AG08395 (cell line): Measurements from ENCODE around the gene HGS.
A peak's percentile ranks its signal among the peaks of the same experiment; 100 is the strongest.

Experiments
- DNase-seq: peaks from one replicate; pipeline ENCODE4 v3.0.0; 2012; ENCODE audit warnings: mixed read lengths, low spot score

Gene HGS, protein sequence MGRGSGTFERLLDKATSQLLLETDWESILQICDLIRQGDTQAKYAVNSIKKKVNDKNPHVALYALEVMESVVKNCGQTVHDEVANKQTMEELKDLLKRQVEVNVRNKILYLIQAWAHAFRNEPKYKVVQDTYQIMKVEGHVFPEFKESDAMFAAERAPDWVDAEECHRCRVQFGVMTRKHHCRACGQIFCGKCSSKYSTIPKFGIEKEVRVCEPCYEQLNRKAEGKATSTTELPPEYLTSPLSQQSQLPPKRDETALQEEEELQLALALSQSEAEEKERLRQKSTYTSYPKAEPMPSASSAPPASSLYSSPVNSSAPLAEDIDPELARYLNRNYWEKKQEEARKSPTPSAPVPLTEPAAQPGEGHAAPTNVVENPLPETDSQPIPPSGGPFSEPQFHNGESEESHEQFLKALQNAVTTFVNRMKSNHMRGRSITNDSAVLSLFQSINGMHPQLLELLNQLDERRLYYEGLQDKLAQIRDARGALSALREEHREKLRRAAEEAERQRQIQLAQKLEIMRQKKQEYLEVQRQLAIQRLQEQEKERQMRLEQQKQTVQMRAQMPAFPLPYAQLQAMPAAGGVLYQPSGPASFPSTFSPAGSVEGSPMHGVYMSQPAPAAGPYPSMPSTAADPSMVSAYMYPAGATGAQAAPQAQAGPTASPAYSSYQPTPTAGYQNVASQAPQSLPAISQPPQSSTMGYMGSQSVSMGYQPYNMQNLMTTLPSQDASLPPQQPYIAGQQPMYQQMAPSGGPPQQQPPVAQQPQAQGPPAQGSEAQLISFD

GRCh38 chr17:81683584-81684441 is at the start of gene HGS, which contains the start of gene ARL16:
Gene HGS (plus strand): TSS chr17:81684011. CDS start chr17:81684067, 56 bp downstream.
Gene ARL16 (minus strand): TSS chr17:81683797. CDS start chr17:81683753, 44 bp downstream.
- DNase-seq = peak; percentile 100

GRCh38 chr17:81635431-81635830 is 48.4 kb upstream of the HGS start:
- DNase-seq = no peak

GRCh38 chr17:81635973-81636504 is 47.8 kb upstream of the HGS start:
- DNase-seq = no peak

GRCh38 chr17:81636505-81637288 is 47.1 kb upstream of the HGS start, which contains the start of the genes NPLOC4 and TSPAN10:
Gene NPLOC4 (minus strand): TSS chr17:81637112. CDS start chr17:81636930, 182 bp downstream.
Gene TSPAN10 (plus strand): TSS chr17:81637196. CDS start chr17:81642413, 5,217 bp downstream.
- peak; percentile 99 for DNase-seq

- DNase-seq = no peak
Observed at GRCh38 chr17:81638683-81639082, 45.1 kb upstream of the HGS start.

GRCh38 chr17:81640011-81640410 is 43.8 kb upstream of the HGS start:
- DNase-seq = no peak

DNA sequence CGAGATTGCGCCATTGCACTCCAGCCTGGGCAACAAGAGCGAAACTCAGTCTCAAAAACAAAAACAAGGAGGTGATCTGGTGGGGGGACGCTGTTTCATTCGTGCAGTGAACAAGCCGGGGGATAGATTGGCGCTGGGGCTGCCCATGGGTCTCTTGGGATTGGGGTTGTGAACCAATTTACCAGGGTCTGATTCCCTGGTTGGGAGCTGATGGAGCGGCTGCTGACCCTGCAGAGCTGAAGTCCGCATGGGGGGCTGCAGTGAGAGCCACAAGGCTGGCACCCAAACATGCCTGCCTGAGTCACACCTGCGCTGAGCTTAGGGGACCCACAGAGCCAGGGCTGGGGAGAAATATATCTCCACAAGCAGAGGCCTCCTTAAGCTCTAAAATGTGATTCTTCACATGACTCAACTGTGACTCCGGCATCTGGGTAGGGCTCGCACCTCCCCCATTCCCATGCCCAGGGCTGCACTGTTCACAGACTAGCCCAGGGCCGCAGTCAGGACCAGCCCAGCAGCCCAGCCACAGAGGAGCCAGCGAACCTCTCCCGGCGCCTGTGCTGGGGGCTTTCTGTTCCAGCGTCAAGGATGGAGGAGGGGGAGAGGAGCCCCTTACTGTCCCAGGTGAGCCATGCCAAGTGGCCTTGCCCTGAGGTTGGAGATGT is 41.9 kb upstream of the HGS start:
- DNase-seq = peak; percentile 92

DNA sequence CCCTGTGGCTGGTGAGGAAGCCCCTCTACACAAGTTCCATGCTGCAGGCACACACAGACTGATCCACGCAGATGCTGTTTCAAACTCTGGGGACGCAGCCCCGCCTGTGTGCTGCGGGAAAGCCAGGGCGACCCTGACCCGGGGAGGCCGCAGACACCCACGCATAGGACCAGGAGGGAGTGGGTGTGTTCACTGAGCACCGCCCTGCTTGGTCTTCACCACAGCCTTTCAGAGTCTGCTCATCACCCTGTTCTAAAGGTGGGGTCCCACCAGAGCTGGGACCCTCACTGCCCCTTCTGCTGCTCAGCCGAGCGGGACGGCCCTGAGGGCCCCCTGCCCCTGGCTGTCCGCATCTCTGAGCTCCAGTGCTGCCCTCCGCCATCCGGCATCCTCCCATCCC is 39.3 kb upstream of the HGS start:
- DNase-seq = no peak

DNA sequence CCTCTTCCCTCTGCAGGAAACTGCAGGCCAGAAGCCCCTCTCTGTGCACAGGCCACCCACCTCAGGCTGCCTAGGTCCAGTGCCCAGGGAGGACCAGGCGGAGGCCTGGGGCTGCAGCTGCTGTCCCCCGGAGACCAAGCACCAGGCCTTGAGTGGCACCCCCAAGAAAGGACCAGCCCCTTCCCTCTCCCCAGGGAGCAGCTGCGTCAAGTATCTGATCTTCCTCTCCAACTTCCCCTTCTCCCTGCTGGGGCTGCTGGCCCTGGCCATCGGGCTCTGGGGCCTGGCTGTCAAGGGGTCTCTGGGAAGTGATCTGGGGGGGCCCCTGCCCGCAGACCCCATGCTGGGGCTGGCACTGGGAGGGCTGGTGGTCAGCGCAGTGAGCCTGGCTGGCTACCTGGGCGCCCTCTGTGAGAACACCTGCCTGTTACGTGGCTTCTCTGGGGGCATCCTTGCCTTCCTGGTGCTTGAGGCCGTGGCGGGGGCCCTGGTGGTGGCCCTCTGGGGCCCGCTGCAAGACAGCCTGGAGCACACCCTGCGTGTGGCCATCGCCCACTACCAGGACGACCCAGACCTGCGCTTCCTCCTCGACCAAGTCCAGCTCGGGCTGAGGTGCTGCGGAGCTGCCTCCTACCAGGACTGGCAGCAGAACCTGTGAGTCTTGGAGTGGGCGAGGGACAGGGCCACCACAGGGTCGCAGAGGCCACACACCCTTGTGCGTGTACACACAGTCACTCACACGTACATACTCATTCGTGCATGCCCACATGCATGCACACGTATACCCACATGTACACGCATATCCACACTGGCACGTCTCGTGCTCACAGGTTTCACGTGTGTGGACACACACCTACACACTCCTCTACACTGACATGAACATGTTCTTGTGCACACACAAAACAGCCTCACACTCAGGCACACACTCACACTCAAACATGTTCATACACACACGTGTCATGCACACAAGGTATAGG is 38.5 kb upstream of the HGS start:
- no peak for DNase-seq

DNA sequence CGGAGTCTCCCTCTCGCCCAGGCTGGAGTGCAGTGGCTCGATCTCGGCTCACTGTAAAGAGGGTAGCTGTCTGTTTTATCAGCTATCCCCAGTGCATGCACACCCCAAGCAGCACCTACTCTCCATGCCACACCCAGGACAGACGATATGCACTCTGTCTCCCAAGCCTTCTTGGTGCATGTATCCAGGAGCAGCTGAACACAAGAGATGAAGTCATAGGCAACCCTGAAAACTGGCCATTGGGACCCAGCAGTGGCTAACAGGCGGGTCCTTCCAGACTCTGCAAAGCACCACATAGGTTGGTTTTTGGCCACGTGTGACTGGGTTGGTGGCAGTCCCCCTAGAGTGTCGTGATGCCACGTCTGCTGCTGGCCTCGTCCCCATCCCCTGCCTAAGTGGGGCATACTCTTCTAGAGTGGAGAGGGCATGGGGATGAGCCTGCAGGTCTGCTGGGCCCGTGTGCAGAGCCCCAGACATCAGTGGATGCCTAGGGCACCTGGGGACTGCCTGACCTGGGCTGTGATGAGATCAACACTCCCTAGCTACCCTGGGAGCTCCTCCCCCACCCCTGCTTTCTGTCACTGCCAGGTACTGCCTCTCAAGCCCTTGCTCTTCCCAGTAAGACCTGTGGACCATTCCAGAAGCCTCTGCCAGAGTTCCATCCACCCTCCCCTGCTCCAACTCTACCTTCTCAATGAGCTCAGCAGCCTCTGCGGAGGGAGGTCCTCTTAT is 36.8 kb upstream of the HGS start:
- no peak for DNase-seq

DNA sequence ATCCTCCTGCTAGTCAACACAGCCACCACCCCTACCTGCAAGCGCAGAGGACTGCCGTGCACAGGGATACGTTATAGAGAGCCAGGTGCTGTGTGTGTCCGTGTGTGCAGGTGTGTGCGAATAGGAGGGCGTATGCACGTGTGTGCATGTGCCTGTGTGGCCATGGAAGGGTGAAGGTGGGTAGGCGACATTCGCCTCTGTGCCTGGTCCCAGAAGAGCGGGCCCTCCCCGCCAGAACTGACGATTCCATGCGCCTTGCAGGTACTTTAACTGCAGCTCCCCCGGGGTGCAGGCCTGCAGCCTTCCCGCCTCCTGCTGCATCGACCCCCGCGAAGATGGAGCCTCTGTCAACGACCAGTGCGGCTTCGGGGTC is 36.2 kb upstream of the HGS start:
- no peak for DNase-seq

DNA sequence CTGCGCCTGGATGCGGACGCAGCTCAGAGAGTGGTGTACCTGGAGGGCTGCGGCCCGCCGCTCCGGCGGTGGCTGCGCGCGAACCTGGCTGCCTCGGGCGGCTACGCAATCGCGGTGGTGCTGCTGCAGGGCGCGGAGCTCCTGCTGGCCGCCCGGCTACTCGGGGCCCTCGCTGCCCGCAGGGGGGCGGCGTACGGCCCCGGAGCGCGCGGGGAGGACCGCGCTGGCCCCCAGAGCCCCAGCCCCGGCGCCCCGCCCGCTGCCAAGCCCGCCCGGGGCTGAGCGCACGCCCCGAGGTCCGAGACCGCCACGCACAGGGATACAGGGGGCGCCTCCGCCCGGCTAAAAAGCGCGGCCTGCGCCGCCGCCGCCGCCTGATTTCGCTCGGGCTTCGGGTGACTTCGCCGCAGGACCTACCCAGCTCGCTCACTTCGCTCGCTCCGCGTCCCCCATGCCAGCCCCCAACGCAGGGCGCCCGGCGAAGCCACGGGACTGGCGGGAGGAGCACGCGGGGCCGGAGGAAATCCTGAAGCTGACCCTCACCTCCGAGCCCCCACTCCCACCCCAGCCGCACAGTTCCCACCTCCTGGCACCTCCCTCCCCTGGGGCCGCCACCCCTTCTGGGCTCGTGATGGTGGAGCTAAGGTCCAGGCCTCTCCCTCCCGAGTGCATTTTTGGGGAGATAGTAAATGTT is 35.7 kb upstream of the HGS start:
- DNase-seq = no peak

DNA sequence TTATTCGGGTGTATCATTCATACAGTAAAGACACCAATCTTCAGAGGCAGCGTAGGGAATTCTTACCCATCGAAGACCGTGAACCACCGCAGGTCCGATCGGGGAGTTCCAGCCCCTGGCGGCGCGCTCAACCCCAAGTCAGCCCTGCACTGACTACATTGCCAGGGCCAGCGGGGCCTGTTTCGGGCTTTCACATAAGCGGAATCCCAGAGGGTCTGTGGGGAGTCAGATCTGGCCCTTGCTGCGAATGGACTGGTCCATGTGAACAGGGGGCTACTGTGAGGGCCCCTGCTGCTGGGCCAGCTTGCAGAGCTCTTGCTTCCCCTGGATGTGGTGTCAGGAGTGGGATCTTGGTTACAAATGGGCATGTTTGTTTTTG is 35.1 kb upstream of the HGS start:
- DNase-seq = no peak

GRCh38 chr17:81650951-81651350 is 32.9 kb upstream of the HGS start:
- no peak for DNase-seq

DNA sequence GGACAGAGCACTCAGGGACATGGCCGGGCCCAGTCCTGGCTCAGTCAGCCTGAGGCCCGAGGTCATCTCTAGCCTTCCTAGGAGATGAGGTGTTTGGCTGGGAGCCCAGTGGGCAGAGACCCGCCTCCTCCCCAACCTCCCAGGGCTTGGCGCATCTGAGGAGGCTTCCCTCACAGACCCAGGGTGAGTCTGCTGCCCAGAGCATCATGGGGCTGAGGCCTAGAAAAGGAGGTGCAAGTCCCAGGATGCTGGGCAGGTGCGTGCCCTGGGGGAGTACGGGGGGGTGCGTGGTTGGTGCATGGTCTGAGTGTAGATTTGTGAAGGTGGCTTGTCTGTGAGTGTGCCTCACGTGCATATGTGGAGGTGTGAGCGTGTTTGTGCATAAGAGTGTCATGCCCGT is 32.1 kb upstream of the HGS start:
- peak; percentile 95 for DNase-seq

GRCh38 chr17:81652906-81653771 is 30.7 kb upstream of the HGS start:
- DNase-seq = no peak
